NCI-H226 (cell line): ENCODE results near the gene CDKAL1.
"Not testable (repeated sequence)": the region's sequence is repeated elsewhere in the genome, so short reads cannot be mapped to it uniquely, and the experiment has no call there.

Source experiments
- DNase-seq: peaks from one replicate; pipeline ENCODE4 v3.0.0-alpha.2; 2015

CDKAL1 gene

DNA sequence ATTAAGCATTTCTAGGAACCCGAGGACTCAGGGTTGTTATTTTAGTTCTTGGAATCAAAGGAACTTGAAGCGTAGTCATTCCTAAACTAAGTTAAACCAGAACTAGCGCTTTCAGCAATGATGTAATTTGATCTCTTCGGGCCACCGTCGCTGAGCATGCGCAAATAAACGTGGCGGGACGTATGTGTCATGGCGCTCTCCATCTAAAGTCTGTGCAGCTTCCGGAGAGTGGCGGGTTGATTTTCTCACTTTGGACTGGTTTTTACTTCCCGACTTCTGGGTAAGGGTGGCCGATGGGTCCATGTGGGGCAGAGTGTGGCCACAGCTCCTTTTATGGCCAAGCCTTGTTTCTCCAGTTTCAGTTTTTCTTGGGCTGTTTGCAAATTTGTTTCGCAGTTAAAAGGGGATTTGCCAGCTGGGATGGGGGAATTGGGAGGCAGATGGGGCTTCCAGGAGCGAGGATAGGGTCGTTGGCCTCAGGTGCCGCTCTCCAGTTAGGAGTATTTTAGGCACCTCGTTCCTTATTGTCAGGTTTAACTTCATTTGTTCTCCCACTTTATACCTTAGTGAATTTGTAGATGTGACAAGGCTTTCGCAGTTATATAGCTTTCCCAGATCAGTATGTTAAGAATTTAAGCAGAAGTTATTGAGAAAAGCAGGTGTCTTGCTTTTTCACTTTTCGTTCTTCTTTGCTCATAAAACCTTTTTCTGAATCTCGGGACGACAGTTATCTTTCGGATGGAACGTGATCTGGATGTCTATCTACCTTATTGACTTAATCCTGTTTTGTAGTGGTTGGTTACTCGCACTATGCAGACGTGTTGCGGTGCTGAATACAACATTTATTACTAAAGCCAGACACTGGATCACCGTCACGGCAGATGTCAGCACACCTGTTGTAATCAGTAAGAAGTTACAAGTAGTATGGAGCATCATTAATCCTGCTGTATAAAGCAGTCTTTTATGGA is at the start of gene CDKAL1:
Gene CDKAL1, plus strand, starts transcription at position 163 of the 968 bp plus-strand sequence. CDS start 11,894 bp downstream, outside the sequence.
- DNase-seq = peak; percentile 81

DNA sequence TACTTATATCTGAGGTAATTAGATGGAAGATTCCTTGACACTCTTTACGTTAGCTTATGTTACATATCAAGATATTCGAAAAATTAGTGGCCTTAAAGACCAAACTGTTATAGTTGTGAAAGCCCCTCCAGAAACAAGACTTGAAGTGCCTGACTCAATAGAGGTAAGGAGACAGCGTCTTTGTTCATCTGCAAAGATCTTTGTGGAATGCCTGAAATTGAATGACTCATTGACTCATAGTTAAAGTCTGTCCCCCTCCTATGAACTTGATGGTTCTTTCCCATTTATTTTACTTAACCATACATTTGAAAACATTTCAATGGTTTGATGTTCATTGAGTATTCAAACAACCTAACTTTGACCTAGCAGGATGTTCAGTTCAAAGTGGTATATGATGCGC is 47.6 kb upstream of the CDKAL1 start:
- DNase-seq = no peak

DNA sequence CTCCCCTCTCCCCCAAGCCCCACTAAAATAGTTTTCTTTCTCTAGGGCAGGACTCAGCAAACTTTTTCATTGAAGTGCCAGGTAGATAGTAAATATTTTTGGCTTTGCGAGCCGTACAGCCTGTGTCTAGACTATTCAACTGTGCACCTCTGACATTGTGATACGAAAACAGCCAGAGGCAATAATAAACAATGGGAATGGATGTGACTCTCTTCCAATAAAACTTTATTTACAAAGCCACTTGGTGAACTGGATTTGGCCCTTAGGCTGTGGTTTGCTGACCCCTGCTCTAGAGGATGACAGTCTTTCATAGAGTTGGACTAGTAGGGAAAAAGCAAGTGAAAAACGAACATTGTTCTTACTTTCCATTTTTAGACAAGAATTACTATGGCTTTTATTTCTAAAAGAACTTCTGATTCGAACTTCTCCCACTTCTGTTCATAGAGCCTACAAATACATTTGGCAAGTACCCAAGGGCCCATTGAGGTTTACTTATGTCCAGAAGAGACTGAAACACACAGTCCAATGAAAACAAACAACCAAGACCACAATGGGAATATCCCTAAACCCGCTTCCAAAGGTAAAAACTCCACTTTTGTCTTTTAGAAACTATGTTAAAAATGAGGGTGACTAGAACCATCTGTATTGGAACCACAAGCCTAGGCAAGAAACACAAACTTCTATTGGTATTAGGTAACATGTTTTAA is 46.4 kb upstream of the CDKAL1 start:
- no peak for DNase-seq

DNA sequence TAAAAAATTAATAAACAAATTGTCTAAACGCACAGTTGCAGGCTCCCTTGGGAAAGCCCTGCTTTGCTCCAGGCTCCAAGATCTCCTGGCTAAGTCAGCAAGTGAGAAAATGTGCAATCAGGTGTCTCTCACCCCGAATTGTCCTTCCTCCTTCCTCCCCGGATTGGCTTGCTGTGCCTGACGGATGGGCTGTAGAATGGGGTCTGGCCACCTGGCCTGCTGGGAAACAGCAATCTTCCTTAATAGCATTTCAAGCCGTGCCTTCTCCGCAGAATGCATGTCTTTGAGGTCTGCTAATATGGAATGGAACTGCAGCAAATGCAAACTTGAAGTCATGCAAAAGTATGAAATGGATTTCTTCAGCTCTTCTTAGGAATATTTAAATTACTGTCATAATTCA is 43.7 kb upstream of the CDKAL1 start:
- DNase-seq = no peak

DNA sequence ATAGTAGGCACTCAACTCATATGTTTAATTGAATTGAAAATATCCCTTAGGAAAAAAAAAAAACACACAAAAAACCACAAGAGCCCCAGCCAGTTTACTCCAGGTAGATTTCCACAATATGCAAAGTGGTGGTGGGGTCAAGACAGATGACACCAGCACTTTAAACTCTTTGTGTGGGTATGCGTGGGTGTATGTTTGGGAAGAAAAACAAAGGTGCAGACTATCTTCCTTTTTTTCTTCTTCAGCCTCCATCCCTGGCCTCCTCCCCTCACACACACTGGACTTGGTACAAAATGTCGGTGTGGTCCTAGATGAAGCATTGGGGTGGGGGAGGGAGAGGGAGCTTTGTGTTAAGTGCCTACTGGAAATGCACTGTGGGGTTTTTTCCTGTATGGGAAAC is 42.2 kb upstream of the CDKAL1 start:
- no peak for DNase-seq

DNA sequence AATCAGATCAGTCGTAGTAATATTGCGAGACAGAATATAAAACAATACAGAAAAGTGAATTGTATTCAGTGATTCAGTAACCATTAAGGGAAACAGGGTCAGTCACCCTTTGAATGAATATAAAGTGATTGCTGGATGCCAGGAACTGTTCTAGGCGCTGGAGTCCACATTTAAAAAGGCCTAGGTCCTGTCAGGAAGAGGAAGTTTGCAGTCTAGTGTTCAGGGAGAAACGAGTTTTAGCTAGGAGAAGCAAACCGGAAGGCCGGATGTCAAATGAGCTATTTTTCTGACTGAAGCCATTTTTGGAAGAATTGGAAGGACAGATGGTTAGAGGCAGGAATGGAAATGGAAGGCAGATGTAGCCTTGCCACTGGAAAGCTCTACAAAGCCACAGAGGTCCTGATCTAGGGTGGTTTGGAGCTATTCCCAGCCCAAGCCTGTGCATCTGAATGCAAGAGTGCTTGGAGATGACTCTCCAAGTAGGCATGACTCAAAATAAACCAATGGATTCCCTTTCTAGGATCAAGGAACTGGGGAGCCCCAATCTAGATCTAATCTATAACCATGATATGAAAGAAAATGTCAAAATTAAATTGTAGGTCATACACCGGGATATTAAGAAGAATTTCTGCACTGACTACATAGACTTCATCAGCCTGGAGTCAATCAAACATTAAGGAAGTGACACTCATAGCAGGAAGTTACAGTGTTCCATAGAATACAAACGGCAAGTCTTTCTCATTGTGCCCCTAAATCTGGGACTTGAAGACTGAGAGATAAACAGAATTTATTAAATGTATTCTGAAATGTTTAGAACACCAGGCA is 36.8 kb upstream of the CDKAL1 start:
- DNase-seq = peak; percentile 27

DNA sequence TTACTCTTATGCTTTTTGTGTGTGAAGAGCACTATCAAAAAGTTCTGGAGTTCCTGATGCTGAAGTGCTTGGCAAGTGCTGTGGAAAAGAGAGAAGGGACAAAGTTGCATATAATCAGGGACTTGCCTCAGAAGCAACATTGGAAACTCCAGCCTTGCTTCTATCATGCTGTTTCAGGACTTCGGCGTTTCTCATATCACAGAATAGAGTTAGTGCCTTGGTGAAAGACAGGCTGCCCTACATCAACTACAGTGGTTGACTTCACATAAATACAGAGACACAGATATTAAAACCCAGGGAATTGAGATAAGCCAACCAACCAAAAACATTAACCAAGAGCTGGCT is 36.2 kb upstream of the CDKAL1 start:
- no peak for DNase-seq

DNA sequence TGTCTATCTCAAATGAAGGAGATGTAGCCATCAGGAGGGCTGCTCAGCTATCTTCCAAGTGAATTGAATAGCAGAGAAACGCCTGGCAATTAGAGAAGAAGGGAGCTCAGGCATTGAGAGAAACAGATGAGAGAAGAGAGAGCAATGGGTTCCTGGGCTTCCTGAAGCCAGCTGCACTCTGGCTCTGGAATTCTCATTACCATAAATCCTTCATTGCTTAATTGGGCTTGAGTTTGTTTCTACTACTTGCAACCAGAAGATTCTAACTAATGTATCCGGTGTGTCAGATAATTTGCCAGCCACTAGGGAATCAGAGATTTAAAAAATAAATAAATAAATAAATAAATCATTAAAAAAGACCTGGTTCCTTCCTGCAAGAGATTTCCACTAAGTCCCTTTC is 25.0 kb upstream of the CDKAL1 start:
- DNase-seq = no peak

DNA sequence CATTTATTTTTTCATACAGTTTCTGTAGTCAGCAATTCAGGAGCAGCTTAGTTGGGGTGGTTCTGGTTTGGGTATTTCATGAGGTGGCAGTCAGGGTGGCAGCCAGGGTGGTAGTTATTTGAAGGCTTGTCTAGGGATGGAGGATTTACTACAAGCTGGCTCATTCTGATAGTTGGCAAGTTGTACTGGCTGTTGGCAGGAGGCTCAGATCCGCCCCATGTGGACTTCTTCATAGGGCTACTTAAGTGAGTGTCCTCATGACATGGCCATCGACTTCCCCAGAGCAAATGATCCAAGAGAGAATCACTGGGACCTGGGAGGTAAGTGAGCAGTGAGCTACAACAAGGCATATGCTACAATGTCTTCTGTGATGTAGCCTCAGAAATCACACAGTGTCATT is 22.4 kb upstream of the CDKAL1 start:
- no peak for DNase-seq

DNA sequence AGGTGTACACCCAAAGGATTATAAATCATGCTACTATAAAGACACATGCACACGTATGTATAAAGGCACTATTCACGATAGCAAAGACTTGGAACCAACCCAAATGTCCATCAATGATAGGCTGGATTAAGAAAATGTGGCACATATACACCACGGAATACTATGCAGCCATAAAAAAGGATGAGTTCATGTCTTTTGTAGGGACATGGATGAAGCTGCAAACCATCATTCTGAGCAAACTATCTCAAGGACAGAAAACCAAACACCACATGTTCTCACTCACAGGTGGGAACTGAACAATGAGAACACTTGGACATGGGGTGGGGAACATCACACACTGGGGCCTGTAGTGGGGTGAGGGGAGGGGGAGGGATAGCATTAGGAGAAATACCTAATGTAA is 9.0 kb upstream of the CDKAL1 start:
- not testable (repeated sequence) for DNase-seq

DNA sequence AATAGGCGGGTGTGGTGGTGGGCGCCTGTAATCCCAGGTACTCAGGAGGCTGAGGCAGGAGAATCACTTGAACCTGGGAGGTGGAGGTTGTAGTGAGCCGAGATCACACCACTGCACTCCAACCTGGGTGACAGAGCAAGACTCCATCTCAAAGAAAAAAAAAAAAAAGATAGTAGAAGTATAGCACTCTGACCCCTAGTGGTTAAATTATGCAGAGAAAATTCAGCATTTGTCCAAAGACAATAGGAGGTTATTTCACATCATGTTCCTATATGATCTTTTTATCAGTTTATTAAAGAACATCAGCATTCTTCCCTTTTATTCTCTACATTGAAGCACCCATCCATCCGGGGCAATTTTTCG is 5.2 kb upstream of the CDKAL1 start:
- peak; percentile 10 for DNase-seq

DNA sequence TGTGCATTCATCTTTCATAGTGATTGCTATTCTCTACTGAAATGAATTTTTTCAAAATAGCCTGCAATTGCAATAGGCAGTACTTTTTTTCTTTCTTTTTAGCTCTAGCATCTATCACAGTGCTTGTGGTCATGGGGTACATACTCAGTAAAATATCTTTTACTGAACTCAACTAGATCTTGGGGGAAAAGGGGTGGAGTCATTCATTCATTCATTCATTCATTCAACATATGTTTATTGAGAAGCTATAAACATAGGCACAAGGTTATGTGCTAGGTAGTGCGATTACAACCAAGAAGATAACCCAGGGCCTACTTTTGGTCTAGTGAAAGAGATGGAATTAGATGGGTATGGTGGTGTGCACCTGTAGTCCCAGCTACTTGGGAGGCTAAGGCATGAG is 1.4 kb upstream of the CDKAL1 start:
- no peak for DNase-seq

DNA sequence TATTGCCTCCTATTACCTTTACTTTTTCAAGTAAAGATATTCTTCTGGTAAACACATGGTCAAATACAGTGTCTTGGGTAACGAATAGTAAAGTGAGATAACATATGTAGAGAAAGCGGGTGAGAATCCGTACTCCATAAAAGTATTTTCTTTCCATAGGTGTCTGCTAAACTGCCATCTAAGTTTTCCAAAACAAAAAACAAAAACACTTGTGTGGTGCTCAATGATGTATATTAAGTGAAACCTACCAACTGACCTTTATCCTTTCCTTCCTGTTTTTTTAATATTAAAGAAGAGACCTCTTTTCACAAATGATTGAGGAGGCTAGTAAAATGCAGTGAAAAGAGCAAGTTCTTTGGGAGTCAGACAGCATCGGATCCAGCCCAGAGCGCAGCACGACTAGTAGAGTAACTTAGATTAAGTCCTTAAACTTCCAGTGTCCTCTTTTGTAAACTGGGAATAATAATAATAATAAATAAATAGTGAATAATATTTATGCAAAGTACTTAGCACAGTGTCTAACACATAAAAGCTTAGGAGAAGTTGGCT is 437 bp upstream of the CDKAL1 start:
- DNase-seq = no peak

DNA sequence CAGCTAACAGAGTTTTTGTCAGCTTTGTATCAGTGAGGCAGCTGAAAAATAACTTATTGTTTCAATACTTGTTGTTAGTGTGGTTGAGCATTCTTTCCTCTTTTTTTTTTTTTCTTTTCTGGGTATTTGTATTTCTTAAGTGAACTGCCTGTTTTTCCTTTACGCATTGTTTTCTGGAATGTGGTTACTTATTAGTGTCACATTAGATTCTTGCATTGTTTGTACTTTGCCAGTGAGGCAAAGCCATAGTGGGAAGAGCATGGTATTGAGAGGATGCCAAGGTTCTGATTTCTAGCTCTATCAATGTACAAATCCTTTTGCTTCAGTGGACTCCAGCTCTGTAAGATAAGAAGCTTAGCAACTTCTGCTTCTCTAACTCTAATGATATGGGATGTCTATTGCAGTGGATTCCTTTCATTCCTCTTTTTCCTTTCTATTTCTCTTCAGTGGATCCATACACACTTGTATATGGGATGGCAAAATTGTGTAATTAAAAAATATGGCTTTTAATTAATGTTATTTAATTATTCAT is 3.9 kb downstream of the CDKAL1 start:
- no peak for DNase-seq

DNA sequence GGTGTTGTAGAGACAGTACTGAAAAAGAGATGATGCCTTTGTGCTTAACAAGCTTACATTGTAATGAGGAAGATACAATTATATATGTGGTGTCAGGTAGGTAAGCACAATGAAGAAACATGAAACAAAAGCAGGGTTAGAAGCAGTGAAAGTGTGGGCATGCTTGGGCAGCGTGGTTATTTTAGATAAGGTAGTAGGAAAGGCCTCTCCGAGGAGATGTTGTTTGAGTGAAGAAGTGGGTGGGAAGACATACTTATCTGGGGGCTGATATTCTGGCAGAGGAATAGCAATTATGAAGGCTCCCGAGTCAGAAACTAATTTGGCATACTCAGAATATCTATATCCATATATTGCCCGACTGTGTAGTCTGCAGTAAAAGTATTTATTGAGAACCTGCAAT is 4.7 kb downstream of the CDKAL1 start:
- no peak for DNase-seq

DNA sequence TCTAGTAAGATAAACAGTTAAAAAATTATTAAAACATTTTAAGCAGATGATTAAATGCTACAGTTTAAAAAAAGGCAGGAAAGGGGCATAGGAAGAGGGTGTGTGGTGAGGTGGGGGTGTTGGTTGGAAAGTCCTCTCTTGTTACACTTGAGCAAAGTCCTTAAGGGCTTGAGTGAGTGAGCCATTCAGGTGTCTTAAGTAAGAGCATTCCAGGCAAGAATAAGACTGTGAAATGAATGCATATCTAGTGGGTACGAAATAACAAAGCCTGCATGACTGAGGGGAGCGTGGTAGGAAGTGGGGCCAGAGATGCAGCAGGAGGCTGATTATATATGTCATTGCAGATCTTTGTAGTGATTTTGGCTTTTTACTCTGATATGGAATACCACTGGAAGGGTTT is 5.1 kb downstream of the CDKAL1 start:
- no peak for DNase-seq

DNA sequence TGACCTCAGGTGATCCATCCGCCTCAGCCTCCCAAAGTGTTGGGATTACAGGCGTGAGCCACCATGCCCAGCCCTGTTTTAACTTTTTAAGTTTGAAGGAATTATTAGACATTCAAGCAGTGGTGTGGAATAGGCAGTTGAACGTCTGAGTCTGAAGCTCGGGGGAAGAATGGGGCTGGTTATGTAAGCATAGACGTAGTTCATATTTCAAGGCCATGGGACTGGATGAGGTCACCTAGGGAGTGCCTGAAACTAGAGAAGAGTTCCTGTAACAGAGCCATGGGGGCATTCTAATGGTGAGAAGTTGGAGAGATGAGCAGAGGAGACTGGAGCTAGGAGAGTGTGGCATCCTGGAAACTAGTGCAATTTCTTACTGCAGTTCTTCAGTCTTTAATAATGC is 6.4 kb downstream of the CDKAL1 start:
- DNase-seq = peak; percentile 10

DNA sequence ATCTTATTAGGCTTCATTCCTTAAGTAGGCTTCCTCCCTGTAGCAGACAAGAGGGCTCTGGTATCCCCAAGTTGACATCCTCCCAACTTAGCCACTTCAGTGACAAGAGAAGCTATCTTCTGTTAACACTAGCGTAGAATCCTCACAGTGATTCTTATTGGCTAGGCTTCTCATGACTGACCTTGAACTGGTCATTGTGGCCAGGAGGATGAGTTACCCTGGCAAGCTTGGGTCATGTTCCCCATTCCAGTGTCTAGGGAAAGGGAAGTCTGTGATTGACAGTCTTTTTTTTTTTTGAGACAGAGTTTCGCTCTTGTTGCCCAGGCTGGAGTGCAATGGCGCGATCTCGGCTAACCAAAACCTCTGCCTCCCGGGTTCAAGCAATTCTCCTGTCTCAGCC is 7.1 kb downstream of the CDKAL1 start:
- no peak for DNase-seq

DNA sequence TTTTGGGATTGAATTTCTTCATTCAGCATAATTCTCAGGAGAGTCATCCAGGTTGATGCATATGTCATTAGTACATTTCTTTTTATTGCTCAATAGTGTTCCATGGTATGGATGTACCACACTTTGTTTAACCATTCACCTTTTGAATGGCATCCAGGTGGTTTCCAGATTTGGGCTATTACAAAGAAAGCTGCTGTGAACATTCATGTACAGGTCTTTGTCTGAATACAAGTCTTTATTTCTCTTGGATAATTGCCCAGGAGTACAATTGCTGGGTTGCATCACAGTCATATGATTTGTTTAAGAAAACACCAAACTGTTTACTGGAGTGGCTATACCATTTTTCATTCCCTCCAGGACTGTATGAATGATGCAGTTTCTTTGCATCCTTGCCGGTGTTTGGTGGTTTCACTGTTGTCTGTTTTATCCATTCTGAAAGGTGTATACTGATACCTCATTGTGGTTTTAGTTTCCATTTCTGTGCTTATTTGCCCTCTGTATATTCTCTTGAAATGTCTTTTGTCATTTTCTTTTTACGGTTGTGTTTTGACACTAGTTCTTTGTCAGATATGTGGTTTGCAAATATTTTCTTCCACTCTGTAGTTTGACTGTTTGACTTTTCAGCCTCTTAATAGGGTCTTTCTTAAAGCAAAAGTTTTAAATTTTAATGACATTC is 8.8 kb downstream of the CDKAL1 start:
- DNase-seq = peak; percentile 81

DNA sequence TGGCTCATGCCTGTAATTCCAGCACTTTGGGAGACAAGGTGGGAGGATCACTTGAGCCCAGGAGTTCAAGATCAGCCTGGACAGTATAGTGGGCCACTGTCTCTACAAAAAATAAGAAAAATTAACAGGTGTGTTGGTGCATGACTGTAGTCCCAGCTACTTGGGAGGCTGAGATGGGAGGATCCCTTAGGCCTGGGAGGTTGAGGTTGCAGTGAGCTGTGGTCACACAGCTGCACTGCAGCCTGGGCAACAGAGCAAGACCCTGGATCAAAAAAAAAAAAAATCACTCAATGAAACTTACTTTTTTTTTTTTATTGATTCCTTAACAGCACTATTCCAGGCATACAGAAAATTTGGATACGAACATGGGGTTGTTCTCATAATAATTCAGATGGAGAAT is 14.0 kb downstream of the CDKAL1 start:
- DNase-seq = no peak

DNA sequence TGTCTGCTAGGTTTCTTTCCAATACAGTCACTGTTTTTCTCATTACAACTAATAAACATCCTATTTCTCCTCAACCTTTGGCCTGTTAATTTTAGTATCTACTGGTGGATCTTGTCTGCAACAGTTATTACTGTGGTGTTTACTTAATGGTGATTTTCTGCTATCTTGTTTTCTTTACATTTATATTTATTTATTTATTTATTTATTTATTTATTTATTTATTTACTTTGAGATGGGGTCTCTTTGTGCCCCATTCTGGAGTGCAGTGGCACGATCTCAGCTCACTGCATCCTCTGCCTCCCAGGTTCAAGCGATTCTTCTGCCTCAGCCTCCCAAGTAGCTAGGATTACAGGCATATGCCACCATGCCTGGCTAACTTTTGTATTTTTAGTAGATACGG is 15.1 kb downstream of the CDKAL1 start:
- not testable (repeated sequence) for DNase-seq

DNA sequence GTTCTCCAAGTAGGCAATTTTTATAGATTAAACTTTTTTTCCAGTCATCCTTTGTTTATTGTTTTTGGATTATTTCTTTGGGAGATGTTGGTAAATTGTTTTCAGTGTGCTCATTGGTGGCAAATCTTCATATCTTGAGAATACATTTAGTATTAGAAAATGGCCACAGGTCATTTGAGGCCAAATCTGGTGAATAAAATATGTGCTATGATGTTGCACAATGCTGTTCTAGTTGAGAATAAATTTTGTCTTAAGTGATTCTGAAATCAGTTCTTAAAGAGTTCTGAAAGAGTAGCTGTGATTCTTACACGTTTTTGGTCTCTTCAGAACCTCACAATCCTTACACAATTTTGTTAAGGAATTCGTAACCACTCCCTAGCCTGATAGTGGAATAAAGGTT is 20.1 kb downstream of the CDKAL1 start:
- no peak for DNase-seq
